NCI-H226 (cell line): ENCODE results near the gene CCDC89.
A peak's percentile ranks its signal among the peaks of the same experiment; 100 is the strongest.

Source experiments
- DNase-seq: peaks from one replicate; pipeline ENCODE4 v3.0.0-alpha.2; 2015

CCDC89 gene

DNA sequence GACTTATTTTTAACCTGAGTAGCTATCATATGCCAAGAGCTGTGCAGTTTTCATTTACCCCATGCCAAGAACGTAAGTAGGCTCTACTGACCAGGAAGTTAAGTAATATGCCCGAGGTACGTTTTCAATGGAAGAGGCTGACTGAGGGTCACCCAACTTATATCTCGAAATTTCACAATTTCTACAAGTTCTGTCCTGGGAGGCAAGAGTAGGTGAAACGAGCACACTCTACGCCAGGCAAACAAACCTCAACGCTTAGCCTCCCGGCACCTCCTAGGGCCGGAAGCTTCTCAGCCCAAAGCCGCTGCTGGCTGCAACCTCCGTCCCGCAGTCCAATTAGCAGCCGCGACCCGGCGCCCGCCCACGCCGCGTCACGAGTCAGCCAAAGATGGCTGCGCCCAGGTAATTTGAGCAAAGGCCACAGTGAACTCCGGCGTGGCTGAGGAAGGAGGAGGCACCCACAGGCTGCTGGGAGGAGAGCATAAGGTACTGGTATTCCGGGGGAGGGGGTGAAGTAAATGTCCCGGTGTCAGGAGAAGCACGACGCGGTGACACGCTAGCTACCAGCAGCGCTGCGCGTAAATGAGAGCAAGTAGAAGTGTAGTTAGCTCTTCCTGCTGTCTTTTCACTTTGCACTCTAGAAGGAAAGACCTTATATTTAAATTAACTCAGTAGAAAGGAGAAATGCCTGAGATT lies 38.2 kb downstream of the CCDC89 start, which contains the start of gene TMEM126A:
TMEM126A (plus strand) TSS at position 364 of the 696 bp plus-strand sequence. CDS start 2,289 bp downstream, outside the sequence.
- peak; percentile 87 for DNase-seq

DNA sequence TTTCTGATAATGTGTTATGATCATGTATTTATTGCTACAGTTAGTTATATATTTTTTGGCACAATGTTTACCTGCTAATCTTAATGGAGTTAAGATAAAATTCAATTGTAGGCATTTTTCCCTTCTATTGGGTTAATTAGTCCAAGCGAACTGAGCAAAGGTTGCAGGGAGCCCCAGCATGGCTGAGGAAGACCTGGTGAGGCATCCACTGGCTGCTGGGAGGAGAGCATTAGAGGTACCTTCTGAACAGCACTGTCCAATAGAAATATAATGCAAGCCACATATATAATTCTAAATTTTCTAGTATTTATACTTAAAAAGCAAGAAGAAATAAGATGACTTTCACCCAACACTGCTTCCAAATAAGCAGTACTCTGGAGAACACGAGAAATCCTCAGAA lies 38.9 kb downstream of the CCDC89 start:
- no peak for DNase-seq

DNA sequence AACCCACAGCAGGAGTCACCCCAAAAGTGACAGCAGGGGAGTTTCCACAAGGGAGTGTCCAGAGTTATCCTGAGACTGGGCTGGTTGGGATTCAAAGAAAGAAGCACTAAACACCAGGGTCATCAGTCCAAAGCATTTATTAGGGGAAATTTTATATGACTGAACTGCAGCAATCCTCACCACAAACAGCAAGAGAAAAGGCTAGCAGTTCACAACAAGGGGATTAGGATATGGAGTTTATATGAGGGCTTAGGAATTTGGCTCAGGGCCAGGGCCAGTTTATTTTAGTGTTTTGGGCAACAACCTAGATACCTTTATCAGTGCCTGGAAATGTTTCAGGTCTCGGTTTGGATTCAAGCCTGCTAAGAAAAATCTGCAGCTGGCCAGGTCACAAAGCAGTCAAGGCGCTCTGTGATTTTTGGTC lies 42.8 kb downstream of the CCDC89 start:
- peak; percentile 16 for DNase-seq

DNA sequence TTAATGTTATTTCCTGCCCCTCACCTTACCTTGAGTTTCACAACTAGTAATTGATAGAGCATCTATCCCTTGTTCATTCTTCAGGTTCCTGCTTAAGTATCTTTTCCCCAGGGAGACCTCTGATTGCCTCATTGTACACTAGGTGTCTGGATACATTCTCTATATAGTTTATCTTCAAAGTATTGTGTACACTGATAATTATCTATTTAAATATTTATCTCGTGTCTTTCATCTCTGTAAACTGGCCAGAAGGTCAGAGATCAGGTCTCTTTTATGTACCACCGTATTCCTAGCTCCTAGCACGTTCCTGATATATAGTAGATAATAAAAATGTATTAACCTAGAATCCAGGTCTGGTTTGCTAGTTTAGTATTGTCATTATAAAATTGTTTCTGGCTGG lies 51.2 kb downstream of the CCDC89 start:
- no peak for DNase-seq
